GM19452 (cell line): Measurements from ENCODE around the gene ZNF415.
"Not testable (repeated sequence)": the region's sequence is repeated elsewhere in the genome, so short reads cannot be mapped to it uniquely, and the experiment has no call there.

Experiments used
- ATAC-seq: cut with Tn5 transposase; IDR thresholded peaks from one replicate; pipeline ENCODE4 v1.9.1; 2021; ENCODE audit not compliant: unreplicated experiment

Gene ZNF415

GRCh38 chr19:53103234-53104203 lies 29.2 kb downstream of the ZNF415 start, which contains the start of gene ZNF160:
Gene ZNF160 (minus strand): TSS chr19:53103422. CDS start chr19:53086276, 17,146 bp downstream.
- peak; percentile 93 for ATAC-seq

- peak; percentile 16 for ATAC-seq
Measured at GRCh38 chr19:53102756-53103233, 29.9 kb downstream of the ZNF415 start.

- no peak for ATAC-seq
Measured at GRCh38 chr19:53102206-53102755, 30.4 kb downstream of the ZNF415 start.

- ATAC-seq, result no peak
Measured at GRCh38 chr19:53101518-53101917, 31.2 kb downstream of the ZNF415 start.

- ATAC-seq, result not testable (repeated sequence)
Measured at GRCh38 chr19:53098570-53098969, 34.1 kb downstream of the ZNF415 start.

GRCh38 chr19:53096982-53097690 lies 35.6 kb downstream of the ZNF415 start:
- not testable (repeated sequence) for ATAC-seq

GRCh38 chr19:53096579-53096978 lies 36.1 kb downstream of the ZNF415 start:
- ATAC-seq, result not testable (repeated sequence)

GRCh38 chr19:53094754-53095575 lies 37.7 kb downstream of the ZNF415 start:
- ATAC-seq, result no peak

- ATAC-seq, result no peak
Measured at GRCh38 chr19:53092723-53093122, 40.0 kb downstream of the ZNF415 start.

GRCh38 chr19:53091413-53092254 lies 41.1 kb downstream of the ZNF415 start:
- ATAC-seq, result no peak

GRCh38 chr19:53088091-53088490 lies 44.6 kb downstream of the ZNF415 start:
- no peak for ATAC-seq

- ATAC-seq, result no peak
Measured at GRCh38 chr19:53086949-53087348, 45.8 kb downstream of the ZNF415 start.

- ATAC-seq, result no peak
Measured at GRCh38 chr19:53085496-53085895, 47.2 kb downstream of the ZNF415 start.

GRCh38 chr19:53082929-53083328 lies 49.8 kb downstream of the ZNF415 start:
- ATAC-seq, result no peak

GRCh38 chr19:53079313-53079924 lies 53.3 kb downstream of the ZNF415 start:
- ATAC-seq, result no peak

GRCh38 chr19:53078668-53079067 lies 54.0 kb downstream of the ZNF415 start:
- ATAC-seq, result no peak

GRCh38 chr19:53076984-53077383 lies 55.7 kb downstream of the ZNF415 start:
- no peak for ATAC-seq

GRCh38 chr19:53068834-53069233 lies 63.9 kb downstream of the ZNF415 start:
- no peak for ATAC-seq

GRCh38 chr19:53068199-53068598 lies 64.5 kb downstream of the ZNF415 start:
- no peak for ATAC-seq
